Head of caudate nucleus (tissue), 42 donors: ENCODE measurements around the gene OTULIN.

Experiments used
- DNase-seq, 42 donors: peaks; one replicate each; pipeline versions ENCODE4 v3.0.0 to v3.0.0-alpha.2; 2020 to 2021; ENCODE audit warnings: mixed read lengths in 7 of 42
- intact Hi-C: fragments of 100-400 bp; cut with DNase I; formaldehyde crosslinking; loops from one replicate; pipeline ENCODE4 v1.15.0; 2022

The OTULIN gene

GRCh38 chr5:14664270-14665100, at the start of gene OTULIN:
Gene OTULIN, plus strand, starts transcription at chr5:14664718. Its CDS starts 108 bp downstream, at chr5:14664826.
- intact Hi-C loops, result loop anchor here (10.0 kb wide), 1 partner anchor 520 kb away; the partner anchor contains the start of gene TRIO

GRCh38 chr5:14615365-14615764, 49.2 kb upstream of the OTULIN start:
- intact Hi-C loops, result no loop called here
- DNase-seq, result no peak

More at GRCh38 chr5:14664270-14665100, at the start of gene OTULIN:
- DNase-seq, result peak; percentile 72 to 96 (median 91)

GRCh38 chr5:14617441-14617840, 47.1 kb upstream of the OTULIN start:
- no peak for DNase-seq
- intact Hi-C loops, result no loop called here

- intact Hi-C loops, result no loop called here
- DNase-seq, result no peak
Measured at GRCh38 chr5:14627270-14627669, 37.2 kb upstream of the OTULIN start.

GRCh38 chr5:14628346-14628745, 36.2 kb upstream of the OTULIN start:
- DNase-seq, result peak in 3 of 42 donors; percentile 6 to 30 (median 9)
- intact Hi-C loops, result no loop called here

GRCh38 chr5:14630671-14631070, 33.8 kb upstream of the OTULIN start:
- intact Hi-C loops, result no loop called here
- no peak for DNase-seq

GRCh38 chr5:14635656-14636055, 28.9 kb upstream of the OTULIN start:
- DNase-seq, result no peak
- intact Hi-C loops, result no loop called here

- no peak for DNase-seq
Measured at GRCh38 chr5:14640765-14641164, 23.8 kb upstream of the OTULIN start.

GRCh38 chr5:14644623-14645237, 19.8 kb upstream of the OTULIN start:
- intact Hi-C loops, result loop anchor here (5.0 kb wide), 1 partner anchor 657 kb away; no protein-coding TSS in a partner anchor
- DNase-seq, result no peak

More at GRCh38 chr5:14640765-14641164, 23.8 kb upstream of the OTULIN start:
- intact Hi-C loops, result no loop called here

GRCh38 chr5:14650052-14650451, 14.5 kb upstream of the OTULIN start:
- intact Hi-C loops, result loop anchor here (10.0 kb wide), 1 partner anchor 285 kb away; no protein-coding TSS in a partner anchor
- no peak for DNase-seq

GRCh38 chr5:14655146-14655741, 9.3 kb upstream of the OTULIN start:
- DNase-seq, result no peak
- intact Hi-C loops, result loop anchor here (10.0 kb wide), 1 partner anchor 290 kb away; no protein-coding TSS in a partner anchor

GRCh38 chr5:14656898-14657297, 7.6 kb upstream of the OTULIN start:
- intact Hi-C loops, result loop anchor here (10.0 kb wide), 1 partner anchor 292 kb away; no protein-coding TSS in a partner anchor
- no peak for DNase-seq

GRCh38 chr5:14659821-14660607, 4.5 kb upstream of the OTULIN start:
- no peak for DNase-seq
- intact Hi-C loops, result loop anchor here (10.0 kb wide), 2 partner anchors 295 to 515 kb away; partner anchors contain the start of gene TRIO

GRCh38 chr5:14660833-14661232, 3.7 kb upstream of the OTULIN start:
- no peak for DNase-seq
- intact Hi-C loops, result loop anchor here (10.0 kb wide), 1 partner anchor 516 kb away; the partner anchor contains the start of gene TRIO

- no peak for DNase-seq
- intact Hi-C loops, result loop anchor here (10.0 kb wide), 1 partner anchor 518 kb away; the partner anchor contains the start of gene TRIO
Measured at GRCh38 chr5:14662721-14663260, 1.7 kb upstream of the OTULIN start.

- DNase-seq, result peak in 28 of 42 donors; percentile 9 to 60 (median 30)
- intact Hi-C loops, result loop anchor here (10.0 kb wide), 1 partner anchor 519 kb away; the partner anchor contains the start of gene TRIO
Measured at GRCh38 chr5:14663734-14664269, 716 bp upstream of the OTULIN start.

GRCh38 chr5:14665101-14665822, 744 bp downstream of the OTULIN start:
- intact Hi-C loops, result loop anchor here (10.0 kb wide), 1 partner anchor 520 kb away; the partner anchor contains the start of gene TRIO
- peak in 31 of 42 donors; percentile 11 to 58 (median 37) for DNase-seq
